ENCODE measurements around the gene PCK1. TPM values are rescaled to one million over a fixed set of nuclear protein-coding genes. Genes with fewer than 3 reads are reported as not detected.

The PCK1 gene
- total RNA-seq, 1 donor from 2014 or later: 7.7 TPM

- no peak for DNase-seq (ENCODE audit: low spot score in 2 of 2)
- Histone ChIP-seq H3K4me3 (no peak overlapping the region), H3K4me1 (no peaks in the 10 kb centered on the region), H3K27me3 (no peaks in the 10 kb centered on the region), H3K27ac (no peak overlapping the region), H3K9me3 (no peaks in the 10 kb centered on the region), H3K36me3 (no peaks in the 10 kb centered on the region)
- TF ChIP-seq CTCF (IDR thresholded peaks at IDR 0.05): no peak
- intact Hi-C loops (cut with DNase I): no loop called here
Measured at GRCh38 chr20:57537822-57538221, 23.1 kb upstream of the PCK1 start.

- intact Hi-C loops (cut with DNase I): no loop called here
Measured at GRCh38 chr20:57539889-57540288, 21.0 kb upstream of the PCK1 start.

GRCh38 chr20:57540890-57541580 lies 19.9 kb upstream of the PCK1 start:
- H3K27ac ChIP-seq: no peak overlapping the region
- no peak overlapping the region for H3K4me3 ChIP-seq
- no peaks in the 10 kb centered on the region for H3K9me3 ChIP-seq
- no peaks in the 10 kb centered on the region for H3K27me3 ChIP-seq
- DNase-seq (ENCODE audit: low spot score in 2 of 2): no peak
- no peaks in the 10 kb centered on the region for H3K36me3 ChIP-seq
- TF ChIP-seq CTCF (IDR thresholded peaks at IDR 0.05): no peak
- H3K4me1 ChIP-seq: no peaks in the 10 kb centered on the region
- intact Hi-C loops (cut with DNase I): no loop called here

More at GRCh38 chr20:57539889-57540288, 21.0 kb upstream of the PCK1 start:
- Histone ChIP-seq H3K27me3 (no peaks in the 10 kb centered on the region), H3K36me3 (no peaks in the 10 kb centered on the region), H3K4me1 (no peaks in the 10 kb centered on the region), H3K9me3 (no peaks in the 10 kb centered on the region), H3K27ac (no peak overlapping the region), H3K4me3 (no peak overlapping the region)
- no peak for TF ChIP-seq CTCF (IDR thresholded peaks at IDR 0.05)
- DNase-seq (ENCODE audit: low spot score in 2 of 2): no peak

- Histone ChIP-seq H3K4me1 (no peaks in the 10 kb centered on the region), H3K36me3 (no peaks in the 10 kb centered on the region), H3K4me3 (no peak overlapping the region), H3K27me3 (no peaks in the 10 kb centered on the region), H3K27ac (no peak overlapping the region), H3K9me3 (no peaks in the 10 kb centered on the region)
- DNase-seq (ENCODE audit: low spot score in 2 of 2): no peak
- intact Hi-C loops (cut with DNase I): no loop called here
- TF ChIP-seq CTCF (IDR thresholded peaks at IDR 0.05): no peak
Measured at GRCh38 chr20:57543754-57544153, 17.2 kb upstream of the PCK1 start.

GRCh38 chr20:57544838-57545564 lies 15.9 kb upstream of the PCK1 start:
- no peak for DNase-seq (ENCODE audit: low spot score in 2 of 2)
- no peaks in the 10 kb centered on the region for H3K9me3 ChIP-seq
- no peaks in the 10 kb centered on the region for H3K4me1 ChIP-seq
- no peaks in the 10 kb centered on the region for H3K36me3 ChIP-seq
- no peak overlapping the region for H3K27ac ChIP-seq
- intact Hi-C loops (cut with DNase I): no loop called here
- no peaks in the 10 kb centered on the region for H3K27me3 ChIP-seq
- no peak overlapping the region for H3K4me3 ChIP-seq
- TF ChIP-seq CTCF (IDR thresholded peaks at IDR 0.05): no peak
